ENCODE results near the gene CD68.
"Not testable (repeated sequence)": the region's sequence is repeated elsewhere in the genome, so short reads cannot be mapped to it uniquely, and the experiment has no call there.

CD68 gene

DNA sequence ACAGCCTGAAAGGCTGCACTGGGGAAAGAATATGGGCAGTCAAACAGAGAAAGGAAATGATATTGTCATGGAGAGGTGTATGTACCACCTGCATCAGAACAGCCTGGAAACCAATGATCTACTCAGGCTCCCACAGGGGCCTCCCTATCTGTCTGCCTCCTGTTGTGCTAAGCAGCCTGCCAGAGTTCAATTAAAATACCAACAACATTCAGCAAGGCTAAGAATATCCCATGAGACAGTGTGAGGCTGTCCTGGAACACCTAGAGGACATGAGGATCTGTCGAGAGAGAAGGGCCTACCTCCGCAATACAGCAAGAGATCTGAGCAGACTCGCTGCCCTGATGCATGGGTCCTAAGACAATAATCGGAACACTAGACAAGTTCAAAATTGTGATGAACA lies 26.8 kb downstream of the CD68 start:
- no peak for TF ChIP-seq ZNF274 (IDR thresholded peaks at IDR 0.05; ENCODE audit: low read depth, low read length)
- no peak overlapping the region for H3K4me3 ChIP-seq (ENCODE audit: low read length)

GRCh38 chr17:7610641-7611040 lies 31.2 kb downstream of the CD68 start:
- no peak for TF ChIP-seq ZNF274 (IDR thresholded peaks at IDR 0.05; ENCODE audit: low read depth, low read length)
- H3K4me3 ChIP-seq (ENCODE audit: low read length) = no peak overlapping the region

- H3K4me3 ChIP-seq (ENCODE audit: low read length) = no peak overlapping the region
- no peak for TF ChIP-seq ZNF274 (IDR thresholded peaks at IDR 0.05; ENCODE audit: low read depth, low read length)
Observed at GRCh38 chr17:7611635-7612293, 32.3 kb downstream of the CD68 start.

DNA sequence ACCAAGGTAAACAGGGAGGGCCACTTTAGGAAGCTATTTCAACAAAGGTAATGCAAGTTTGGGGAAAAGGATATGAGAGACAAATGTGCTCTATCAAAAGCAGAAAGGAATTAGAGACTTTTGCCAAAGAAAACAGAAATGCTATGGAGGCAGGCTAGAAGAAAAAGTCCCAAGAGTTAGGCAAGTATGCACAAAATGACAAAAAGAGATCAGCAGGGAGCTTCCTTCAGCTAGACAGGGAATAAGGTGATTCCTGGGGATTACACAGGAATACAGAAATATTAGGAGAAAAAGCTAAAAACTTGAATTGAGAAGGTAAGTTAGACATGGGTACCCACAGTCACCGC lies 32.8 kb downstream of the CD68 start:
- TF ChIP-seq ZNF274 (IDR thresholded peaks at IDR 0.05; ENCODE audit: low read depth, low read length) = no peak
- H3K4me3 ChIP-seq (ENCODE audit: low read length) = no peak overlapping the region

GRCh38 chr17:7613769-7614424 lies 34.5 kb downstream of the CD68 start:
- H3K4me3 ChIP-seq (ENCODE audit: low read length) = peak overlapping the region; percentile 82
- TF ChIP-seq ZNF274 (IDR thresholded peaks at IDR 0.05; ENCODE audit: low read depth, low read length) = no peak

GRCh38 chr17:7614425-7615264 lies 35.2 kb downstream of the CD68 start, which contains the start of gene FXR2:
Gene FXR2 (minus strand): TSS chr17:7614897. CDS start chr17:7614532, 365 bp downstream.
- TF ChIP-seq ZNF274 (IDR thresholded peaks at IDR 0.05; ENCODE audit: low read depth, low read length) = no peak
- peak within 1 kb of the TSS; percentile 82 for H3K4me3 ChIP-seq (ENCODE audit: low read length)

DNA sequence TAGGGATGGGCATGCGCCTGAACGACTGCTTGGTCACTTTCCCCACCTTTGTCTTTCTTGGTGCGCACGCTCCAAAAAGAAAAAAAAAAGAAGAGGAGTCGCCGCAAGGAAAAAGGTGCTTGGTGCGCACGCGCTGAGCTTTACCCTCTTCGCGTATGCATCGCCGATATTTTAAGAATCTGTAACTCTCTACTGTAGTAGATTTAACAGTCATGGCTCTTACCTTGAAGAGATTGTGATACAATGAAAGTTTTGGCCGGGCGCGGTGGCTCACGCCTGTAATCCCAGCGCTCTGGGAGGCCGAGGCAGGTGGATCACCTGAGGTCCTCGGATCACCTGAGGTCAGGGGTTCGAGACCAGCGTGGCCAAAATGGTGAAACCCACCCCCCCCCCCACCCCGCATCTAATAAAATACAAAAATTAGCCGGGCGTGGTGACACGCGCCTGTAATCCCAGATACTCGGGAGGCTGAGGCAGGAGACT lies 35.9 kb downstream of the CD68 start:
- no peak for TF ChIP-seq ZNF274 (IDR thresholded peaks at IDR 0.05; ENCODE audit: low read depth, low read length)
- peak overlapping the region; percentile 63; the same call in 1 of the 2 replicates for H3K4me3 ChIP-seq (ENCODE audit: low read length)

GRCh38 chr17:7618608-7619007 lies 39.2 kb downstream of the CD68 start:
- no peak for TF ChIP-seq ZNF274 (IDR thresholded peaks at IDR 0.05; ENCODE audit: low read depth, low read length)
- H3K4me3 ChIP-seq (ENCODE audit: low read length) = no peak overlapping the region

GRCh38 chr17:7620835-7621234 lies 41.4 kb downstream of the CD68 start:
- no peak for TF ChIP-seq ZNF274 (IDR thresholded peaks at IDR 0.05; ENCODE audit: low read depth, low read length)
- H3K4me3 ChIP-seq (ENCODE audit: low read length) = no peak overlapping the region

DNA sequence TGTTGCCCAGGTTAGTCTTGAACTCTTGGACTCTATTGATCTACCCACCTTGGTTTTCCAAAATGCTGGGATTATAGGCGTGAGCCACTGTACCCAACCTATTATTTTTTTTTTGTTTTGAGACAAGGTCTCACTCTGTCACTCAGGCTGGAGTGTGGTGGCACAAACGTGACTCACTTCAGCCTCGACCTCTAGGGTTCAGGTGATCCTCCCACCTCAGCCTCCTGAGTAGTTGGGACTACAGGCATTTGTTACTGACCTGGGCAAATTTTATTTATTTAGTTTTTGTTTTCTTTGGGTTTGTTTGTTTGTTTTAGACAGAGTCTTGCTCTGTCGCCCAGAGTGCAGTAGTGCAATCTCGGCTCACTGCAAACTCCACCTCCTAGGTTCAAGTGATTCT lies 44.2 kb downstream of the CD68 start:
- H3K4me3 ChIP-seq (ENCODE audit: low read length) = no peak overlapping the region

GRCh38 chr17:7625749-7626148 lies 46.3 kb downstream of the CD68 start:
- not testable (repeated sequence) for H3K4me3 ChIP-seq (ENCODE audit: low read length)

More for the DNA sequence above, 44.2 kb downstream of the CD68 start:
- TF ChIP-seq ZNF274 (IDR thresholded peaks at IDR 0.05; ENCODE audit: low read depth, low read length) = no peak

- H3K4me3 ChIP-seq (ENCODE audit: low read length) = no peak overlapping the region
- TF ChIP-seq ZNF274 (IDR thresholded peaks at IDR 0.05; ENCODE audit: low read depth, low read length) = no peak
Observed at GRCh38 chr17:7626307-7626706, 46.9 kb downstream of the CD68 start.

GRCh38 chr17:7626956-7627249 lies 47.5 kb downstream of the CD68 start:
- no peak for TF ChIP-seq ZNF274 (IDR thresholded peaks at IDR 0.05; ENCODE audit: low read depth, low read length)
- peak overlapping the region; percentile 82 for H3K4me3 ChIP-seq (ENCODE audit: low read length)

GRCh38 chr17:7627250-7628121 lies 48.0 kb downstream of the CD68 start, which contains the start of gene SAT2:
Gene SAT2 (minus strand): TSS chr17:7627821. CDS start chr17:7627635, 186 bp downstream.
- peak within 1 kb of the TSS; percentile 82 for H3K4me3 ChIP-seq (ENCODE audit: low read length)
- TF ChIP-seq ZNF274 (IDR thresholded peaks at IDR 0.05; ENCODE audit: low read depth, low read length) = no peak

Measured in GM08714 (cell line).